H1 (cell line): ENCODE data around the gene MTHFS. TPM values are rescaled to one million over a fixed set of nuclear protein-coding genes. Genes with fewer than 3 reads are reported as not detected.

Source experiments
- CTCF ChIA-PET: fragments of 300-600 bp; sonication (Branson Sonifier 250); formaldehyde crosslinking; loops from one replicate; lab custom pipeline; 2021; ENCODE audit not compliant: partially characterized antibody; lab: Charles Lee
- POLR2A ChIA-PET: fragments of 300-600 bp; sonication (Branson Sonifier 250); formaldehyde crosslinking; loops from one replicate; lab custom pipeline; 2021; ENCODE audit warnings: inconsistent platforms; ENCODE audit not compliant: partially characterized antibody; lab: Charles Lee
- DNase-seq, 2 experiments: peaks; one replicate each; pipeline versions ENCODE4 v3.0.0 to v3.0.0-alpha.2; 2010 to 2022; ENCODE audit warnings: low spot score in 2 of 2, low read depth in 1 of 2, mixed read lengths in 1 of 2
- FAIRE-seq: peaks from 2 replicates; lab custom pipeline; 2011; peaks lifted over from hg19 to GRCh38; lab: Jason Lieb, UNC
- H2AFZ ChIP-seq: 2 replicates; pipeline ENCODE4 v1.8.1; 2012; ENCODE audit warnings: low read length, inconsistent platforms
- H2AK5ac ChIP-seq: 2 replicates; pipeline ENCODE4 v1.6.1; 2013; ENCODE audit warnings: low read depth, low read length
- H2BK120ac ChIP-seq: replicated peaks from 2 replicates; pipeline ENCODE3; 2013; ENCODE audit warnings: low read depth, low read length, inconsistent platforms
- H2BK12ac ChIP-seq: 2 replicates; pipeline ENCODE4 v1.6.1; 2013; ENCODE audit warnings: low read depth, low read length
- H2BK15ac ChIP-seq: 2 replicates; pipeline ENCODE4 v1.6.1; 2013; ENCODE audit warnings: low read length
- H2BK20ac ChIP-seq: 2 replicates; pipeline ENCODE4 v1.6.1; 2013; ENCODE audit warnings: low read length
- H2BK5ac ChIP-seq: 2 replicates; pipeline ENCODE4 v1.6.1; 2013; ENCODE audit warnings: low read depth, low read length
- H3K14ac ChIP-seq: 2 replicates; pipeline ENCODE4 v1.6.1; 2013; ENCODE audit warnings: inconsistent platforms; ENCODE audit not compliant: insufficient read length
- H3K18ac ChIP-seq: 2 replicates; pipeline ENCODE4 v1.6.1; 2013; ENCODE audit warnings: low read length; ENCODE audit errors: extremely low read depth
- H3K23ac ChIP-seq: 2 replicates; pipeline ENCODE4 v1.6.1; 2013; ENCODE audit warnings: inconsistent platforms; ENCODE audit not compliant: insufficient read length
- H3K23me2 ChIP-seq: 2 replicates; pipeline ENCODE4 v1.6.1; 2013; ENCODE audit warnings: low read depth, low read length
- H3K27ac ChIP-seq: 2 replicates; pipeline ENCODE4 v1.6.1; 2011; ENCODE audit warnings: low read depth, low read length, inconsistent platforms
- H3K27me3 ChIP-seq, 4 experiments: replicated peaks in 1 of 4; 1 replicate in 1 of 4; 2 replicates in 3 of 4; pipeline versions ENCODE4 v1.6.1 to v1.8.1; 2011 to 2013; ENCODE audit warnings: low read length in 3 of 4, mild to moderate bottlenecking in 3 of 4, inconsistent platforms in 2 of 4, mixed read lengths in 2 of 4, moderate library complexity in 1 of 4; ENCODE audit not compliant: control insufficient read depth in 3 of 4, insufficient read depth in 3 of 4; ENCODE audit errors: extremely low read depth in 1 of 4
- H3K36me3 ChIP-seq, 4 experiments: 2 replicates each; pipeline versions ENCODE4 v1.6.1 to v1.8.1; 2011 to 2013; ENCODE audit warnings: mild to moderate bottlenecking in 4 of 4, low read length in 3 of 4, moderate library complexity in 2 of 4, control low read depth in 1 of 4, inconsistent platforms in 1 of 4; ENCODE audit not compliant: insufficient read depth in 4 of 4, control insufficient read depth in 2 of 4
- H3K4ac ChIP-seq: replicated peaks from 2 replicates; pipeline ENCODE3; 2013; ENCODE audit warnings: low read length, low read depth, mixed read lengths, inconsistent platforms; ENCODE audit not compliant: insufficient read length
- H3K4me1 ChIP-seq, 4 experiments: replicated peaks in 1 of 4; 1 replicate in 1 of 4; 2 replicates in 3 of 4; pipeline versions ENCODE4 v1.6.1 to v1.8.1; 2011 to 2013; ENCODE audit warnings: low read length in 3 of 4, inconsistent platforms in 2 of 4, mixed read lengths in 1 of 4; ENCODE audit not compliant: insufficient read depth in 4 of 4, control insufficient read depth in 3 of 4
- H3K4me2 ChIP-seq, 2 experiments: 2 replicates each; pipeline versions ENCODE4 v1.6.1 to v1.8.1; 2011 to 2013; ENCODE audit warnings: low read depth in 2 of 2, low read length in 2 of 2, control low read depth in 1 of 2, inconsistent platforms in 1 of 2, mild to moderate bottlenecking in 1 of 2; ENCODE audit not compliant: insufficient read depth in 1 of 2
- H3K4me3 ChIP-seq, 4 experiments: fragments of 200-600, 300-600 bp in 1 of 4; sonication (generic), shearing (Covaris generic), sonication (Bioruptor Twin) in 1 of 4; 2 replicates each; pipeline versions ENCODE4 v1.5.1 to v1.8.1; 2011 to 2016; ENCODE audit warnings: low read length in 4 of 4, low read depth in 3 of 4, control low read depth in 2 of 4, inconsistent platforms in 2 of 4, mild to moderate bottlenecking in 2 of 4, mixed read lengths in 1 of 4, moderate library complexity in 1 of 4; ENCODE audit not compliant: insufficient read depth in 2 of 4; ENCODE audit errors: extremely low read depth in 1 of 4
- H3K56ac ChIP-seq: replicated peaks from 2 replicates; pipeline ENCODE3; 2013; ENCODE audit warnings: low read depth, mild to moderate bottlenecking, mixed read lengths, low read length, inconsistent platforms; ENCODE audit not compliant: insufficient read length
- H3K79me1 ChIP-seq: 2 replicates; pipeline ENCODE4 v1.6.1; 2013; ENCODE audit warnings: low read depth, low read length, control low read depth
- H3K79me2 ChIP-seq, 2 experiments: 2 replicates each; pipeline versions ENCODE4 v1.6.1 to v1.8.1; 2012 to 2013; ENCODE audit warnings: low read length in 2 of 2, mild to moderate bottlenecking in 2 of 2, inconsistent platforms in 1 of 2; ENCODE audit not compliant: insufficient read depth in 2 of 2, control insufficient read depth in 1 of 2
- H3K9ac ChIP-seq, 4 experiments: replicated peaks in 1 of 4; 1 replicate in 1 of 4; 2 replicates in 3 of 4; pipeline versions ENCODE4 v1.6.1 to v1.8.1; 2011 to 2013; ENCODE audit warnings: low read depth in 3 of 4, low read length in 3 of 4, control low read depth in 2 of 4, mild to moderate bottlenecking in 2 of 4, moderate library complexity in 2 of 4, inconsistent platforms in 1 of 4; ENCODE audit errors: extremely low read depth in 1 of 4
- H3K9me3 ChIP-seq, 2 experiments: 2 replicates each; pipeline versions ENCODE4 v1.6.1 to v1.8.1; 2012 to 2013; ENCODE audit warnings: mild to moderate bottlenecking in 2 of 2, moderate library complexity in 2 of 2, control low read depth in 1 of 2, inconsistent platforms in 1 of 2, low read depth in 1 of 2, low read length in 1 of 2, mixed read lengths in 1 of 2; ENCODE audit not compliant: insufficient read depth in 2 of 2
- H4K20me1 ChIP-seq, 2 experiments: replicated peaks in 1 of 2; 2 replicates each; pipeline versions ENCODE3 to v1.8.1; 2011 to 2013; ENCODE audit warnings: inconsistent platforms in 2 of 2, low read length in 2 of 2, mild to moderate bottlenecking in 1 of 2; ENCODE audit not compliant: insufficient read depth in 2 of 2, control insufficient read depth in 1 of 2
- H4K5ac ChIP-seq: 2 replicates; pipeline ENCODE4 v1.6.1; 2013; ENCODE audit warnings: low read length, low read depth, mixed read lengths, inconsistent platforms; ENCODE audit not compliant: insufficient read length
- H4K8ac ChIP-seq: 2 replicates; pipeline ENCODE4 v1.8.0; 2013; ENCODE audit warnings: mild to moderate bottlenecking, moderate library complexity, low read length, inconsistent platforms; ENCODE audit not compliant: insufficient read depth; ENCODE audit errors: extremely low read depth
- H4K91ac ChIP-seq: replicated peaks from 2 replicates; pipeline ENCODE3; 2013; ENCODE audit warnings: low read length, mixed read lengths, inconsistent platforms; ENCODE audit not compliant: insufficient read length
- CTBP2 ChIP-seq: IDR thresholded peaks from 2 replicates; pipeline ENCODE4 v1.7.0; 2011; ENCODE audit warnings: borderline replicate concordance, mild to moderate bottlenecking, moderate library complexity, mixed read lengths, low read length; ENCODE audit not compliant: insufficient read depth, insufficient read length
- EP300 ChIP-seq, 2 experiments: IDR thresholded peaks; 1 replicate in 1 of 2; 2 replicates in 1 of 2; pipeline ENCODE4 v1.6.1; 2011 to 2012; ENCODE audit warnings: low read depth in 2 of 2, low read length in 2 of 2, mild to moderate bottlenecking in 2 of 2, borderline replicate concordance in 1 of 2, inconsistent platforms in 1 of 2, moderate library complexity in 1 of 2
- FOSL1 ChIP-seq: IDR thresholded peaks from 2 replicates; pipeline ENCODE4 v1.6.1; 2011; ENCODE audit warnings: mild to moderate bottlenecking, low read depth, low read length, moderate library complexity; ENCODE audit not compliant: insufficient read depth
- GTF2F1 ChIP-seq: IDR thresholded peaks from 2 replicates; pipeline ENCODE4 v1.6.1; 2012; ENCODE audit warnings: low read depth, low read length, improper control_type of control experiment, borderline replicate concordance
- KDM1A ChIP-seq: fragments of 200-600, 300-600 bp; sonication (generic); IDR thresholded peaks from 2 replicates; pipeline ENCODE4 v1.7.1; 2016; ENCODE audit warnings: mild to moderate bottlenecking, low read length, borderline replicate concordance
- KDM5A ChIP-seq: fragments of 200-600 bp; IDR thresholded peaks from 2 replicates; pipeline ENCODE4 v1.7.1; 2012; ENCODE audit warnings: mild to moderate bottlenecking, low read length, inconsistent platforms, mixed read lengths
- PHF8 ChIP-seq: fragments of 200-600 bp; sonication (generic); conservative IDR thresholded peaks from 2 replicates; pipeline ENCODE4 v1.7.1; 2012; ENCODE audit warnings: low read depth, mild to moderate bottlenecking, inconsistent platforms, low read length, moderate library complexity
- RNF2 ChIP-seq: fragments of 200-900, 300-1000 bp; sonication (generic); IDR thresholded peaks from 2 replicates; pipeline ENCODE4 v1.7.1; 2016; ENCODE audit warnings: borderline replicate concordance, low read depth, mild to moderate bottlenecking, antibody characterized with exemption, low read length; ENCODE audit not compliant: poor library complexity, severe bottlenecking; ENCODE audit errors: missing control alignments
- SAP30 ChIP-seq: fragments of 300-600 bp; sonication (generic); IDR thresholded peaks from 2 replicates; pipeline ENCODE4 v1.7.1; 2012; ENCODE audit warnings: low read length, moderate library complexity, mild to moderate bottlenecking, inconsistent platforms; ENCODE audit not compliant: insufficient read depth, insufficient replicate concordance
- SIN3A ChIP-seq, 2 experiments: IDR thresholded peaks in 1 of 2; conservative IDR thresholded peaks in 1 of 2; 2 replicates each; pipeline ENCODE4 v1.6.1; 2011 to 2012; ENCODE audit warnings: low read length in 2 of 2, improper control_type of control experiment in 1 of 2, low read depth in 1 of 2, mild to moderate bottlenecking in 1 of 2
- SP2 ChIP-seq: IDR thresholded peaks from 2 replicates; pipeline ENCODE4 v1.6.1; 2012; ENCODE audit warnings: mild to moderate bottlenecking, low read length, inconsistent platforms
- TCF12 ChIP-seq: IDR thresholded peaks from 2 replicates; pipeline ENCODE4 v1.6.1; 2011; ENCODE audit warnings: low read depth, mild to moderate bottlenecking, low read length
- TEAD4 ChIP-seq: IDR thresholded peaks from 2 replicates; pipeline ENCODE4 v1.6.1; 2012; ENCODE audit warnings: low read depth, low read length, inconsistent platforms, mixed read lengths
- WGBS, 2 experiments: shearing (Covaris generic) in 1 of 2; methylation state at CpG; one replicate each; pipeline versions ENCODE4 v1.1.6 to v1.1.7; 2013 to 2015; ENCODE audit warnings: low lambda C conversion rate in 2 of 2, mixed read lengths in 2 of 2, inconsistent platforms in 1 of 2, low coverage in 1 of 2, missing lambda C conversion rate in 1 of 2; ENCODE audit not compliant: insufficient replicate concordance in 2 of 2, insufficient coverage in 1 of 2, insufficient read length in 1 of 2; ENCODE audit errors: extremely low coverage in 1 of 2, missing lambda C conversion rate in 1 of 2; 5-methylcytosine and 5-hydroxymethylcytosine counted together
- polyA plus RNA-seq, 7 experiments: library from polyadenylated mRNA; depleted of rRNA in 3 of 7; stranded (reverse) in 5 of 7; unstranded in 2 of 7; fragments of >200 nt in 5 of 7; fragments of 200-250 nt in 2 of 7; gene quantifications; 1 replicate in 5 of 7; 2 replicates in 1 of 7; 4 replicates in 1 of 7; pipeline versions ENCODE4 v1.2.1 to v1.2.3, GENCODE V29; 2011 to 2013; ENCODE audit warnings: missing spikeins in 2 of 7, mixed read lengths in 2 of 7
- total RNA-seq: library from RNA; stranded (reverse); fragmentation: NEBNext Ultra II Directional; extraction: Animal tissue kit (Norgen Biotek cat#: 25700); gene quantifications from 2 replicates; pipeline ENCODE4 v1.2.1, GENCODE V29; 2021

Gene MTHFS
- total and polyA plus RNA-seq, 2 of the 8 experiments (the other 6 are each of a cell fraction or from before 2014, with no cell fraction given) = 27.3 to 37.2 TPM

DNA sequence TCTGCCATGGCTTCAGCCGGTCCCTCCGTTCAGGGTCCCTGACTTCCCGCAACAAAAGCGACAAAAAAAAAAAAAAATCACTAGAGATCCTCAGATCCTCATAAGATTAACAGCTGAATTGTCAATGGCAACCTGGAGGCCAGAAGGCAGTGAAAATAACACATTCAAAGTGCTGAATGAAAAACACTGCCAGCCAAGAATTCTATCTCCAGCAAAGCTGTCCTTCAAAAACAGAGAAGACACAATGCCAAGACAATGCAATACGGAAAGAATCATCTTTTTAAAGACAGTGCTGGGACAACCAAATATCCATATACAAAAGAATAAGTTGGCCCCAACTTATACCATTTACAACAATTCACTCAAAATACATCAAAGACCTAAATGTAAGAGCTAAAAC is 21.6 kb downstream of the MTHFS start:
- H2BK20ac ChIP-seq = no peak overlapping the region
- no peak overlapping the region for H3K23ac ChIP-seq
- no peak overlapping the region for H3K4me2 ChIP-seq
- H2BK5ac ChIP-seq = no peak overlapping the region
- no peak overlapping the region for H4K91ac ChIP-seq
- H2BK120ac ChIP-seq = no peak overlapping the region
- no peaks in the 10 kb centered on the region for H3K79me1 ChIP-seq
- no peak overlapping the region for H2BK15ac ChIP-seq
- CTCF ChIA-PET = interaction anchor here (0.6 to 4.1 kb wide), 3 partner anchors 10 to 760 kb away, joined by 4 to 16 read pairs (median 5); no protein-coding TSS in a partner anchor
- no peak overlapping the region for H3K27ac ChIP-seq
- no peak overlapping the region for H4K5ac ChIP-seq
- no peak overlapping the region for H2BK12ac ChIP-seq
- H3K4me3 ChIP-seq = no peak overlapping the region
- no peak overlapping the region for H3K4ac ChIP-seq
- FAIRE-seq (no peak), DNase-seq (no peak)
- no peak overlapping the region for H2AK5ac ChIP-seq
- no peak overlapping the region for H4K8ac ChIP-seq
- no peak overlapping the region for H3K18ac ChIP-seq
- WGBS, 2 experiments = 91% methylated on average over 5 of the region's 5 CpGs; no CpG with 5 or more reads in 1 of the 2 experiments
- H3K56ac ChIP-seq = no peak overlapping the region
- H3K79me2 ChIP-seq = no peaks in the 10 kb centered on the region; a peak in 1 of 4 replicates
- no peak overlapping the region for H3K9ac ChIP-seq
- no peaks in the 10 kb centered on the region for H3K23me2 ChIP-seq
- POLR2A ChIA-PET = no interaction called here
- peaks cover 2 to 55% (median 20%) of the 10 kb centered on the region in 4 experiments; a peak in 5 of 8 replicates for H3K36me3 ChIP-seq
- no peak overlapping the region for H3K14ac ChIP-seq
- no peaks in the 10 kb centered on the region for H4K20me1 ChIP-seq
- H3K27me3 ChIP-seq = no peaks in the 10 kb centered on the region
- H2AFZ ChIP-seq = no peak overlapping the region
- H3K4me1 ChIP-seq = no peaks in the 10 kb centered on the region
- H3K9me3 ChIP-seq = peaks cover 7 to 23% of the 10 kb centered on the region in 2 experiments
- TF ChIP-seq KDM5A (no peak), SIN3A (conservative IDR thresholded peaks at IDR 0.05 in 1 of 2, IDR thresholded peaks at IDR 0.05 in 1 of 2; ENCODE audit: low read depth in 1 of 2, low read length in 2 of 2) (no peak), TEAD4 (no peak), CTBP2 (no peak), GTF2F1 (no peak), RNF2 (no peak), FOSL1 (no peak), SAP30 (no peak), EP300 (IDR thresholded peaks at IDR 0.05; ENCODE audit: borderline replicate concordance in 1 of 2, low read depth in 2 of 2, low read length in 2 of 2) (no peak), SP2 (no peak), KDM1A (no peak), TCF12 (no peak), PHF8 (no peak)
